Liver (tissue), 9 donors: Measurements from ENCODE around the gene ACOXL. TPM values are rescaled to one million over a fixed set of nuclear protein-coding genes. Genes with fewer than 3 reads are reported as not detected.

ENCODE experiments used
- DNase-seq: peaks from one replicate; pipeline ENCODE4 v3.0.0-alpha.2; 2017; ENCODE audit warnings: low spot score
- H3K27ac ChIP-seq, 2 donors: one replicate each; pipeline ENCODE4 v1.7.0; 2013; ENCODE audit warnings: inconsistent platforms in 2 of 2, low read length in 2 of 2, control low read depth in 1 of 2, low read depth in 1 of 2, mild to moderate bottlenecking in 1 of 2
- H3K27me3 ChIP-seq, 4 donors: one replicate each; pipeline versions ENCODE4 v1.6.1 to v1.7.0; 2013; ENCODE audit warnings: low read length in 3 of 4, inconsistent platforms in 1 of 4, mild to moderate bottlenecking in 1 of 4, moderate library complexity in 1 of 4; ENCODE audit not compliant: control insufficient read depth in 4 of 4, insufficient read depth in 4 of 4
- H3K36me3 ChIP-seq, 4 donors: one replicate each; pipeline versions ENCODE4 v1.6.1 to v1.7.0; 2013; ENCODE audit warnings: low read length in 3 of 4, mild to moderate bottlenecking in 3 of 4, low read depth in 1 of 4, moderate library complexity in 1 of 4; ENCODE audit not compliant: control insufficient read depth in 4 of 4, insufficient read depth in 3 of 4
- H3K4me1 ChIP-seq, 4 donors: one replicate each; pipeline versions ENCODE4 v1.6.1 to v1.7.0; 2013; ENCODE audit warnings: low read length in 3 of 4, mild to moderate bottlenecking in 3 of 4, moderate library complexity in 1 of 4; ENCODE audit not compliant: control insufficient read depth in 4 of 4, insufficient read depth in 4 of 4
- H3K4me3 ChIP-seq, 3 donors: one replicate each; pipeline versions ENCODE4 v1.6.1 to v1.7.0; 2013; ENCODE audit warnings: low read length in 3 of 3, control low read depth in 1 of 3, low read depth in 1 of 3, mild to moderate bottlenecking in 1 of 3
- H3K9ac ChIP-seq, 2 donors: one replicate each; pipeline ENCODE4 v1.7.0; 2013; ENCODE audit warnings: low read length in 2 of 2, mild to moderate bottlenecking in 2 of 2, moderate library complexity in 2 of 2, control low read depth in 1 of 2, low read depth in 1 of 2
- H3K9me3 ChIP-seq, 4 donors: one replicate each; pipeline versions ENCODE4 v1.6.1 to v1.7.0; 2013; ENCODE audit warnings: low read length in 3 of 4; ENCODE audit not compliant: control insufficient read depth in 4 of 4
- EGR1 ChIP-seq, 2 donors: IDR thresholded peaks; 2 replicates each; pipeline ENCODE4 v1.6.1; 2016 to 2018; ENCODE audit warnings: antibody characterized with exemption in 2 of 2, low read depth in 2 of 2
- FOXA1 ChIP-seq: IDR thresholded peaks from 2 replicates; pipeline ENCODE4 v1.6.1; 2016; ENCODE audit warnings: antibody characterized with exemption
- FOXA2 ChIP-seq: IDR thresholded peaks from 2 replicates; pipeline ENCODE4 v1.6.1; 2016; ENCODE audit warnings: antibody characterized with exemption
- GABPA ChIP-seq, 2 donors: IDR thresholded peaks in 1 of 2; conservative IDR thresholded peaks in 1 of 2; 2 replicates each; pipeline ENCODE4 v1.6.1; 2016; ENCODE audit warnings: antibody characterized with exemption in 2 of 2, mild to moderate bottlenecking in 1 of 2, moderate library complexity in 1 of 2
- HNF4A ChIP-seq, 2 donors: conservative IDR thresholded peaks; 2 replicates each; pipeline ENCODE4 v1.6.1; 2016; ENCODE audit warnings: antibody characterized with exemption in 2 of 2, mild to moderate bottlenecking in 2 of 2
- HNF4G ChIP-seq: IDR thresholded peaks from 2 replicates; pipeline ENCODE4 v1.6.1; 2016; ENCODE audit warnings: antibody characterized with exemption
- JUND ChIP-seq, 2 donors: IDR thresholded peaks; 2 replicates each; pipeline ENCODE4 v1.6.1; 2016; ENCODE audit warnings: antibody characterized with exemption in 2 of 2
- NR2F2 ChIP-seq: IDR thresholded peaks from 2 replicates; pipeline ENCODE4 v1.6.1; 2016; ENCODE audit warnings: antibody characterized with exemption
- RAD21 ChIP-seq, 2 donors: IDR thresholded peaks; 2 replicates each; pipeline ENCODE4 v1.6.1; 2016; ENCODE audit warnings: antibody characterized with exemption in 2 of 2, mild to moderate bottlenecking in 2 of 2
- RXRA ChIP-seq, 2 donors: IDR thresholded peaks; 2 replicates each; pipeline ENCODE4 v1.6.1; 2017 to 2018; ENCODE audit warnings: antibody characterized with exemption in 2 of 2, mild to moderate bottlenecking in 1 of 2
- SP1 ChIP-seq: IDR thresholded peaks from 2 replicates; pipeline ENCODE4 v1.6.1; 2018; ENCODE audit warnings: antibody characterized with exemption, mild to moderate bottlenecking
- TAF1 ChIP-seq: conservative IDR thresholded peaks from 2 replicates; pipeline ENCODE4 v1.6.1; 2016; ENCODE audit warnings: antibody characterized with exemption, mild to moderate bottlenecking
- YY1 ChIP-seq: IDR thresholded peaks from 2 replicates; pipeline ENCODE4 v1.6.1; 2016; ENCODE audit warnings: antibody characterized with exemption, mild to moderate bottlenecking
- WGBS: extraction: QIAGEN DNeasy Blood & Tissue Kit; methylation state at CpG from one replicate; pipeline ENCODE4 v1.1.7; 2013; 5-methylcytosine and 5-hydroxymethylcytosine counted together
- polyA plus RNA-seq, 2 donors: library from polyadenylated mRNA; stranded (reverse) in 1 of 2; unstranded in 1 of 2; fragments of 200-250 nt in 1 of 2; fragments of >200 nt in 1 of 2; fragmentation: Nextera tagmentation in 1 of 2; extraction: Ambion mirVana in 1 of 2; gene quantifications; one replicate each; pipeline versions ENCODE4 v1.2.1 to v1.2.3, GENCODE V29; 2013 to 2015
- total RNA-seq, 2 donors: library from RNA; depleted of rRNA; stranded (reverse); fragments of >200 nt; gene quantifications; one replicate each; pipeline ENCODE4 v1.2.3, GENCODE V29; 2014
- TF ChIP-seq, protein P1 (sequence below): IDR thresholded peaks from 2 replicates; pipeline ENCODE4 v1.6.1; 2016; ENCODE audit warnings: antibody characterized with exemption
- TF ChIP-seq, protein P2 (sequence below): fragments of 150-350 bp; IDR thresholded peaks from 2 replicates; pipeline ENCODE4 v1.5.1; 2017; ENCODE audit warnings: improper control_type of control experiment, low read depth, low read length; ENCODE audit not compliant: missing input control
- TF ChIP-seq, protein P3 (sequence below): IDR thresholded peaks from 2 replicates; pipeline ENCODE4 v1.6.1; 2016; ENCODE audit warnings: antibody characterized with exemption, mild to moderate bottlenecking
- TF ChIP-seq, protein P4 (sequence below): IDR thresholded peaks from 2 replicates; pipeline ENCODE4 v1.6.1; 2016; ENCODE audit warnings: antibody characterized with exemption
- TF ChIP-seq, protein P5 (sequence below): IDR thresholded peaks from 2 replicates; pipeline ENCODE4 v1.6.1; 2016; ENCODE audit warnings: antibody characterized with exemption
- donor health status: healthy.
- donor health status: healthy.
- donor health status: healthy.
- donor health status: healthy.
- donor health status: healthy.

Gene ACOXL
- total and polyA plus RNA-seq, 4 donors: 0.07 TPM; not detected in 3

DNA sequence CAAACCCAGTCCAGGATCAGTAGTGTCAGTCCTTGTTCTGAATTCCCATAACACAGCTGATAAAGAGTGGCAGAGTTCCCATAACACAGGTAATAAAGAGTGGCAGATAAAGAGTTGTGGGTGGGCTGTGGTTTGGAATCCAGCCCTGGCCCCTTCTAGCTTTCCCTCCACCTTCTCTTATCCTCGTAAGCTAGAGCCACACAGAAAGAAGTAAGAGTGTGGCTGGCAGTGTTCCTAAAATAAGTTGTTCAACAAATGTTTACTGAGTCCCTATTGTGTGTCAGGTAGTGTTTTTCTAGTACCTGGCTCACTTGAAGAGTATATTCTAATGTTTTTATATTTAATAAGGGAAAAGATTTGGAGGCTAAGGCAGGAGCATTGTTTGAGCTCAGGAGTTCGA lies 323.4 kb downstream of the ACOXL start:
- Histone ChIP-seq H3K4me3 (no peak overlapping the region), H3K36me3 (no peaks in the 10 kb centered on the region), H3K27me3 (peaks cover 0 to 3% (median 1%) of the 10 kb centered on the region in 4 donors), H3K9ac (no peak overlapping the region), H3K4me1 (no peaks in the 10 kb centered on the region), H3K27ac (no peak overlapping the region), H3K9me3 (peaks cover 0 to 3% (median 0%) of the 10 kb centered on the region in 4 donors)
- no peak for DNase-seq
- WGBS: 76% methylated on average over 2 of the region's 2 CpGs
- TF ChIP-seq FOXA1: no peak
- TF ChIP-seq, protein P1, sequence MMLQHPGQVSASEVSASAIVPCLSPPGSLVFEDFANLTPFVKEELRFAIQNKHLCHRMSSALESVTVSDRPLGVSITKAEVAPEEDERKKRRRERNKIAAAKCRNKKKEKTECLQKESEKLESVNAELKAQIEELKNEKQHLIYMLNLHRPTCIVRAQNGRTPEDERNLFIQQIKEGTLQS: no peak
- TF ChIP-seq, protein P2, sequence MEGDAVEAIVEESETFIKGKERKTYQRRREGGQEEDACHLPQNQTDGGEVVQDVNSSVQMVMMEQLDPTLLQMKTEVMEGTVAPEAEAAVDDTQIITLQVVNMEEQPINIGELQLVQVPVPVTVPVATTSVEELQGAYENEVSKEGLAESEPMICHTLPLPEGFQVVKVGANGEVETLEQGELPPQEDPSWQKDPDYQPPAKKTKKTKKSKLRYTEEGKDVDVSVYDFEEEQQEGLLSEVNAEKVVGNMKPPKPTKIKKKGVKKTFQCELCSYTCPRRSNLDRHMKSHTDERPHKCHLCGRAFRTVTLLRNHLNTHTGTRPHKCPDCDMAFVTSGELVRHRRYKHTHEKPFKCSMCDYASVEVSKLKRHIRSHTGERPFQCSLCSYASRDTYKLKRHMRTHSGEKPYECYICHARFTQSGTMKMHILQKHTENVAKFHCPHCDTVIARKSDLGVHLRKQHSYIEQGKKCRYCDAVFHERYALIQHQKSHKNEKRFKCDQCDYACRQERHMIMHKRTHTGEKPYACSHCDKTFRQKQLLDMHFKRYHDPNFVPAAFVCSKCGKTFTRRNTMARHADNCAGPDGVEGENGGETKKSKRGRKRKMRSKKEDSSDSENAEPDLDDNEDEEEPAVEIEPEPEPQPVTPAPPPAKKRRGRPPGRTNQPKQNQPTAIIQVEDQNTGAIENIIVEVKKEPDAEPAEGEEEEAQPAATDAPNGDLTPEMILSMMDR: no peak
- no peak for TF ChIP-seq NR2F2
- TF ChIP-seq YY1: no peak
- TF ChIP-seq RXRA (IDR thresholded peaks at IDR 0.05): no peak
- no peak for TF ChIP-seq HNF4A (conservative IDR thresholded peaks at IDR 0.05)
- TF ChIP-seq EGR1 (IDR thresholded peaks at IDR 0.05; ENCODE audit: low read depth in 2 of 2): no peak
- TF ChIP-seq HNF4G: no peak
- TF ChIP-seq TAF1: no peak
- TF ChIP-seq, protein P3, sequence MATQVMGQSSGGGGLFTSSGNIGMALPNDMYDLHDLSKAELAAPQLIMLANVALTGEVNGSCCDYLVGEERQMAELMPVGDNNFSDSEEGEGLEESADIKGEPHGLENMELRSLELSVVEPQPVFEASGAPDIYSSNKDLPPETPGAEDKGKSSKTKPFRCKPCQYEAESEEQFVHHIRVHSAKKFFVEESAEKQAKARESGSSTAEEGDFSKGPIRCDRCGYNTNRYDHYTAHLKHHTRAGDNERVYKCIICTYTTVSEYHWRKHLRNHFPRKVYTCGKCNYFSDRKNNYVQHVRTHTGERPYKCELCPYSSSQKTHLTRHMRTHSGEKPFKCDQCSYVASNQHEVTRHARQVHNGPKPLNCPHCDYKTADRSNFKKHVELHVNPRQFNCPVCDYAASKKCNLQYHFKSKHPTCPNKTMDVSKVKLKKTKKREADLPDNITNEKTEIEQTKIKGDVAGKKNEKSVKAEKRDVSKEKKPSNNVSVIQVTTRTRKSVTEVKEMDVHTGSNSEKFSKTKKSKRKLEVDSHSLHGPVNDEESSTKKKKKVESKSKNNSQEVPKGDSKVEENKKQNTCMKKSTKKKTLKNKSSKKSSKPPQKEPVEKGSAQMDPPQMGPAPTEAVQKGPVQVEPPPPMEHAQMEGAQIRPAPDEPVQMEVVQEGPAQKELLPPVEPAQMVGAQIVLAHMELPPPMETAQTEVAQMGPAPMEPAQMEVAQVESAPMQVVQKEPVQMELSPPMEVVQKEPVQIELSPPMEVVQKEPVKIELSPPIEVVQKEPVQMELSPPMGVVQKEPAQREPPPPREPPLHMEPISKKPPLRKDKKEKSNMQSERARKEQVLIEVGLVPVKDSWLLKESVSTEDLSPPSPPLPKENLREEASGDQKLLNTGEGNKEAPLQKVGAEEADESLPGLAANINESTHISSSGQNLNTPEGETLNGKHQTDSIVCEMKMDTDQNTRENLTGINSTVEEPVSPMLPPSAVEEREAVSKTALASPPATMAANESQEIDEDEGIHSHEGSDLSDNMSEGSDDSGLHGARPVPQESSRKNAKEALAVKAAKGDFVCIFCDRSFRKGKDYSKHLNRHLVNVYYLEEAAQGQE: no peak
- TF ChIP-seq, protein P4, sequence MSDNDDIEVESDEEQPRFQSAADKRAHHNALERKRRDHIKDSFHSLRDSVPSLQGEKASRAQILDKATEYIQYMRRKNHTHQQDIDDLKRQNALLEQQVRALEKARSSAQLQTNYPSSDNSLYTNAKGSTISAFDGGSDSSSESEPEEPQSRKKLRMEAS: no peak
- TF ChIP-seq GABPA (IDR thresholded peaks at IDR 0.05 in 1 of 2, conservative IDR thresholded peaks at IDR 0.05 in 1 of 2): no peak
- TF ChIP-seq JUND (IDR thresholded peaks at IDR 0.05): no peak
- TF ChIP-seq FOXA2: no peak
- no peak for TF ChIP-seq SP1
- TF ChIP-seq, protein P5, sequence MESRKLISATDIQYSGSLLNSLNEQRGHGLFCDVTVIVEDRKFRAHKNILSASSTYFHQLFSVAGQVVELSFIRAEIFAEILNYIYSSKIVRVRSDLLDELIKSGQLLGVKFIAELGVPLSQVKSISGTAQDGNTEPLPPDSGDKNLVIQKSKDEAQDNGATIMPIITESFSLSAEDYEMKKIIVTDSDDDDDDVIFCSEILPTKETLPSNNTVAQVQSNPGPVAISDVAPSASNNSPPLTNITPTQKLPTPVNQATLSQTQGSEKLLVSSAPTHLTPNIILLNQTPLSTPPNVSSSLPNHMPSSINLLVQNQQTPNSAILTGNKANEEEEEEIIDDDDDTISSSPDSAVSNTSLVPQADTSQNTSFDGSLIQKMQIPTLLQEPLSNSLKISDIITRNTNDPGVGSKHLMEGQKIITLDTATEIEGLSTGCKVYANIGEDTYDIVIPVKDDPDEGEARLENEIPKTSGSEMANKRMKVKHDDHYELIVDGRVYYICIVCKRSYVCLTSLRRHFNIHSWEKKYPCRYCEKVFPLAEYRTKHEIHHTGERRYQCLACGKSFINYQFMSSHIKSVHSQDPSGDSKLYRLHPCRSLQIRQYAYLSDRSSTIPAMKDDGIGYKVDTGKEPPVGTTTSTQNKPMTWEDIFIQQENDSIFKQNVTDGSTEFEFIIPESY: no peak
- TF ChIP-seq RAD21 (IDR thresholded peaks at IDR 0.05): no peak
